IPS-15b (cell line): ENCODE measurements around the gene KCNK13.
"Not testable (repeated sequence)": the region's sequence is repeated elsewhere in the genome, so short reads cannot be mapped to it uniquely, and the experiment has no call there.

ENCODE experiments used
- H3K27me3 ChIP-seq: one replicate; pipeline ENCODE4 v1.6.1; 2013; ENCODE audit warnings: low read length; ENCODE audit not compliant: control insufficient read depth, insufficient read depth
- H3K36me3 ChIP-seq: one replicate; pipeline ENCODE4 v1.6.1; 2013; ENCODE audit warnings: low read length; ENCODE audit not compliant: control insufficient read depth, insufficient read depth
- H3K4me1 ChIP-seq: one replicate; pipeline ENCODE4 v1.6.1; 2013; ENCODE audit warnings: mild to moderate bottlenecking, low read length; ENCODE audit not compliant: control insufficient read depth, insufficient read depth
- H3K4me3 ChIP-seq: one replicate; pipeline ENCODE4 v1.5.1; 2013; ENCODE audit warnings: low read depth, low read length
- H3K9ac ChIP-seq: one replicate; pipeline ENCODE4 v1.6.1; 2013; ENCODE audit warnings: low read depth, mild to moderate bottlenecking, low read length
- H3K9me3 ChIP-seq: one replicate; pipeline ENCODE4 v1.6.1; 2013; ENCODE audit warnings: mild to moderate bottlenecking, low read length; ENCODE audit not compliant: control insufficient read depth, insufficient read depth

The KCNK13 gene

GRCh38 chr14:90061685-90062126 is at the start of gene KCNK13:
TSS of gene KCNK13 (plus strand) at chr14:90061994. CDS start at chr14:90062206, 212 bp downstream.
- peaks cover 9% of the 10 kb centered on the region for H3K4me1 ChIP-seq
- H3K36me3 ChIP-seq: no peaks in the 10 kb centered on the region
- H3K9ac ChIP-seq: no peak within 1 kb of the TSS
- H3K9me3 ChIP-seq: no peaks in the 10 kb centered on the region
- H3K4me3 ChIP-seq: peak within 1 kb of the TSS; percentile 88
- peaks cover 66% of the 10 kb centered on the region for H3K27me3 ChIP-seq

GRCh38 chr14:90017371-90017770 is 44.4 kb upstream of the KCNK13 start:
- H3K27me3 ChIP-seq: no peaks in the 10 kb centered on the region
- no peaks in the 10 kb centered on the region for H3K9me3 ChIP-seq
- no peak overlapping the region for H3K9ac ChIP-seq
- peaks cover 12% of the 10 kb centered on the region for H3K36me3 ChIP-seq
- no peaks in the 10 kb centered on the region for H3K4me1 ChIP-seq
- no peak overlapping the region for H3K4me3 ChIP-seq

GRCh38 chr14:90019824-90020523 is 41.8 kb upstream of the KCNK13 start:
- H3K4me1 ChIP-seq: no peaks in the 10 kb centered on the region
- H3K27me3 ChIP-seq: no peaks in the 10 kb centered on the region
- H3K9ac ChIP-seq: no peak overlapping the region
- H3K4me3 ChIP-seq: no peak overlapping the region
- H3K36me3 ChIP-seq: peaks cover 10% of the 10 kb centered on the region
- H3K9me3 ChIP-seq: no peaks in the 10 kb centered on the region

GRCh38 chr14:90023176-90023896 is 38.5 kb upstream of the KCNK13 start:
- peaks cover 16% of the 10 kb centered on the region for H3K36me3 ChIP-seq
- H3K9me3 ChIP-seq: no peaks in the 10 kb centered on the region
- no peaks in the 10 kb centered on the region for H3K4me1 ChIP-seq
- no peak overlapping the region for H3K4me3 ChIP-seq
- no peaks in the 10 kb centered on the region for H3K27me3 ChIP-seq
- H3K9ac ChIP-seq: no peak overlapping the region

GRCh38 chr14:90024910-90025309 is 36.9 kb upstream of the KCNK13 start:
- H3K4me3 ChIP-seq: no peak overlapping the region
- no peak overlapping the region for H3K9ac ChIP-seq
- no peaks in the 10 kb centered on the region for H3K27me3 ChIP-seq
- peaks cover 16% of the 10 kb centered on the region for H3K36me3 ChIP-seq
- H3K4me1 ChIP-seq: no peaks in the 10 kb centered on the region
- no peaks in the 10 kb centered on the region for H3K9me3 ChIP-seq

GRCh38 chr14:90026608-90027007 is 35.2 kb upstream of the KCNK13 start:
- H3K27me3 ChIP-seq, H3K4me3 ChIP-seq, H3K9me3 ChIP-seq, H3K4me1 ChIP-seq, H3K9ac ChIP-seq: not testable (repeated sequence)
- peaks cover 13% of the 10 kb centered on the region for H3K36me3 ChIP-seq

- no peaks in the 10 kb centered on the region for H3K4me1 ChIP-seq
- H3K4me3 ChIP-seq: no peak overlapping the region
- H3K36me3 ChIP-seq: peaks cover 9% of the 10 kb centered on the region
- no peaks in the 10 kb centered on the region for H3K27me3 ChIP-seq
- H3K9ac ChIP-seq: no peak overlapping the region
- no peaks in the 10 kb centered on the region for H3K9me3 ChIP-seq
These were observed 34.0 kb upstream of the KCNK13 start for GRCh38 chr14:90027842-90028241.

- no peaks in the 10 kb centered on the region for H3K4me1 ChIP-seq
- H3K36me3 ChIP-seq: peaks cover 6% of the 10 kb centered on the region
- H3K9ac ChIP-seq: no peak overlapping the region
- H3K9me3 ChIP-seq: no peaks in the 10 kb centered on the region
- H3K27me3 ChIP-seq: no peaks in the 10 kb centered on the region
- H3K4me3 ChIP-seq: no peak overlapping the region
These were observed 27.6 kb upstream of the KCNK13 start for GRCh38 chr14:90034156-90034555.

- Histone ChIP-seq H3K9me3 (no peaks in the 10 kb centered on the region), H3K36me3 (peaks cover 6% of the 10 kb centered on the region), H3K27me3 (no peaks in the 10 kb centered on the region), H3K9ac (no peak overlapping the region), H3K4me1 (no peaks in the 10 kb centered on the region), H3K4me3 (no peak overlapping the region)
These were observed 26.8 kb upstream of the KCNK13 start for GRCh38 chr14:90034835-90035525.

- H3K36me3 ChIP-seq: no peaks in the 10 kb centered on the region
- no peaks in the 10 kb centered on the region for H3K9me3 ChIP-seq
- no peaks in the 10 kb centered on the region for H3K27me3 ChIP-seq
- H3K4me3 ChIP-seq: no peak overlapping the region
- H3K4me1 ChIP-seq: no peaks in the 10 kb centered on the region
- H3K9ac ChIP-seq: no peak overlapping the region
These were observed 22.4 kb upstream of the KCNK13 start for GRCh38 chr14:90039253-90040010.

GRCh38 chr14:90040411-90040810 is 21.4 kb upstream of the KCNK13 start:
- Histone ChIP-seq H3K9ac (no peak overlapping the region), H3K9me3 (no peaks in the 10 kb centered on the region), H3K4me1 (no peaks in the 10 kb centered on the region), H3K27me3 (no peaks in the 10 kb centered on the region), H3K36me3 (no peaks in the 10 kb centered on the region), H3K4me3 (no peak overlapping the region)
